GM19099 (cell line): ENCODE results near the gene C16orf54.

Source experiments
- POLR2A ChIP-seq: IDR thresholded peaks from 3 replicates; pipeline ENCODE4 v1.6.1; 2011; ENCODE audit warnings: low read depth; ENCODE audit not compliant: insufficient read length; ENCODE audit errors: extremely low read depth

C16orf54 gene

GRCh38 chr16:29742683-29743275 lies 3.0 kb downstream of the C16orf54 start:
- no peak for TF ChIP-seq POLR2A

DNA sequence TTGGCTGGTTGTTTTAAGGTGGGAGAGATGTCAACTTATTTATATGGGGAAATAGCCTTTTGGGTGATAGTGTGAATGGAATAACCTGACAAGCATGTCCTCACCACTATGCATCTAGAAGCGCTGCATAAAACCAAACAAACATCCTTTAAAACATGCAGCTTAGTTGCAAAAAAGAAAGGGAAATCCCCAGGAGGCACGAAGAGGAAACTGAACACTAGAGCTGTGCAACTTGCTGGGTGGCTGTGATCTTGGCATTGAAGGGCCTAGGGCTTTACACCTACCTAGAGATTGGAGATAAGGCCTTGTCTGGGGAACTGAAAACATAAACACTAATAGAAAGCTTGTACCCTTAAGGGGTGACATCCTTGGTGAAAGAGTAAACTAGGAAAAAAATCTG lies 7.3 kb downstream of the C16orf54 start:
- TF ChIP-seq POLR2A: no peak

- no peak for TF ChIP-seq POLR2A
Observed at GRCh38 chr16:29737713-29738112, 8.1 kb downstream of the C16orf54 start.

DNA sequence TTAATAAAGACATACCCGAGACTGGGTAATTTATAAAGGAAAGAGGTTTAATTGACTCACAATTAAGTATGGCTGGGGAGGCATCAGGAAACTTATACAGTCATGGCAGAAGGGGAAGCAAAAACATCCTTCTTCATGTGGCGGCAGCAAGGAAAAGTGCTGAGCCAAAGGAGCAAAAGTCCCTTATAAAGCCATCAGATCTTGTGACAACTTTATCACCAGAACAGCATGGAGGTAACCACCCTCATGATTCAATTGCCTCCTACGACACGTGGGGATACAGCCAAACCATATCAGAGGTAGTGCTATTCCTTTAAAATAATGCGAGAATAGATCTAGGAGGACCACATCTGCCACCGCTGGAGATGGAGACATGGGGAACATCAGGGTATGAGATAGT lies 9.0 kb downstream of the C16orf54 start:
- no peak for TF ChIP-seq POLR2A

GRCh38 chr16:29736112-29736511 lies 9.7 kb downstream of the C16orf54 start:
- no peak for TF ChIP-seq POLR2A

DNA sequence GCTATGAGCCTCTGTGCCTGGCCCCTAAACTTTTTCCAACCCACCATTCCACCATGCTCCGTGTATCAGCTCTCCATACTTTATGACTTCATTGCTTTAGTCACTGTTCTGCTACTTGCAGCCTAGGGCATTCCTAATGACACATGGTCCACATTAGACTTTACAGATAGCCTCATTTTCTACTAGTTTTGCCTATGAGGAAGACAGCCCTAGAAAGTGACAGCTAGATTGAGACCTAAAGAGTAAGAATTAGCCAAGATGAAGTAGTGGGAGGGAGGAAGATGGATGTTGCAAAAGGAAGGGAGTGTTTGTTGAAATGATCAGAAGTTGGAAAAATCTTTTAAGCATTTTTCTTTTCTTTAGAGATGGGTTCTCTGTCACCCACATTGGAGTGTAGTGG lies 11.0 kb downstream of the C16orf54 start:
- TF ChIP-seq POLR2A: no peak

GRCh38 chr16:29730649-29731048 lies 15.1 kb downstream of the C16orf54 start:
- TF ChIP-seq POLR2A: no peak

GRCh38 chr16:29729116-29729521 lies 16.7 kb downstream of the C16orf54 start:
- TF ChIP-seq POLR2A: no peak

GRCh38 chr16:29727452-29727851 lies 18.3 kb downstream of the C16orf54 start:
- no peak for TF ChIP-seq POLR2A

GRCh38 chr16:29726845-29727377 lies 18.9 kb downstream of the C16orf54 start:
- no peak for TF ChIP-seq POLR2A

GRCh38 chr16:29720703-29721102 lies 25.1 kb downstream of the C16orf54 start:
- TF ChIP-seq POLR2A: no peak

- TF ChIP-seq POLR2A: no peak
Observed at GRCh38 chr16:29719063-29719462, 26.7 kb downstream of the C16orf54 start.

GRCh38 chr16:29717113-29717512 lies 28.7 kb downstream of the C16orf54 start:
- TF ChIP-seq POLR2A: no peak

DNA sequence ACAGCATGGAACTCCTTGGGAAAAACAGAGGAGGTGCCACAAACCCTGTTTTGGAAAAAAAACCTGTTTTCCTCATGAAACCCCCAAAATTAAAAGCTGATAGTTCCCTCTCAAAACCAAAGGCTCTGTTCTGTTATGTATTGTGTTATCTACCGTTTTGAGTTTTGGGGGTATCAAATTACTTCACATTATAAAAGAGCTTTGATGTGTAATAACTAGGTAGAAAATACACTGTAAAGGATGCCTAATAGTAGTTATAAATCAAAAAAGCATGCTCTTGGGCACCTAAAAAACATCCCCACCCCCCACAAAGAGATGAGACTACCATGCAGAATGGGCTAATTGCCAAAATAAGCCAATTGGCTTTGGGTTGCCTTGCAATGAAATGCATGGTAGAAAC lies 30.8 kb downstream of the C16orf54 start:
- TF ChIP-seq POLR2A: no peak

DNA sequence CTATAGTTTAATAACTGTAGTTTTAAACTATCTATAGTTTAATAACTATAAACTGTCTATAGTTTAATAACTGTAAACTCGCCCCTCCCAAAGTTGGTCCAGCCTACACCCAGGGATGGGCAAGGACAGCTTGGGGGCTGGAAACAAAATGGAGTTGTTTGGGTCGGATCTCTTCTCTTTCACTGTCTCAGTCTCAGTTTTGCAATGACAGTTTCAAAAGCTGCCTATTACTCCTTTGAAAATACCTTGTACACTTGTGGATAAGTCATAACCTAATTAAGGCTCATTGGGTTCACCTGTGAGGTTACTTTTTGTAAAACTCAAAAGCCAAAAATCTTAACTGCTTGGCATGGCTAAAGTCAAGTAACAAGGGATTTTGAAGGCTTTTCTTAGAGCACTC lies 31.4 kb downstream of the C16orf54 start:
- no peak for TF ChIP-seq POLR2A

- no peak for TF ChIP-seq POLR2A
Observed at GRCh38 chr16:29712809-29713208, 33.0 kb downstream of the C16orf54 start.
